C4-2B (cell line): Measurements from ENCODE around the gene TECPR2.

Experiments
- H3K27ac ChIP-seq: fragments of 450-650 bp; 2 replicates; pipeline ENCODE4 v1.5.1; 2017
- CTCF ChIP-seq: fragments of 450-650 bp; conservative IDR thresholded peaks from 2 replicates; pipeline ENCODE4 v1.5.1; 2017; ENCODE audit warnings: mild to moderate bottlenecking
- ZFX ChIP-seq: fragments of 450-650 bp; IDR thresholded peaks from 2 replicates; pipeline ENCODE4 v1.6.1; 2017

Gene TECPR2

GRCh38 chr14:102510616-102511520 lies 148.1 kb downstream of the TECPR2 start:
- peak overlapping the region; percentile 63; the same call in 1 of the 2 replicates for H3K27ac ChIP-seq
- TF ChIP-seq ZFX (no peak), CTCF (no peak)

GRCh38 chr14:102511538-102511937 lies 148.8 kb downstream of the TECPR2 start:
- H3K27ac ChIP-seq: peak overlapping the region; percentile 2; the same call in 1 of the 2 replicates

GRCh38 chr14:102512793-102513300 lies 150.1 kb downstream of the TECPR2 start:
- H3K27ac ChIP-seq: no peak overlapping the region
- TF ChIP-seq ZFX: no peak
- no peak for TF ChIP-seq CTCF

More at GRCh38 chr14:102511538-102511937, 148.8 kb downstream of the TECPR2 start:
- TF ChIP-seq ZFX (no peak), CTCF (no peak)

- H3K27ac ChIP-seq: no peak overlapping the region
- TF ChIP-seq ZFX (no peak), CTCF (no peak)
Observed at GRCh38 chr14:102513899-102514772, 151.4 kb downstream of the TECPR2 start.

GRCh38 chr14:102514987-102515733 lies 152.4 kb downstream of the TECPR2 start:
- no peak for TF ChIP-seq ZFX
- TF ChIP-seq CTCF: no peak
- H3K27ac ChIP-seq: no peak overlapping the region

- peak overlapping the region; percentile 47 for H3K27ac ChIP-seq
- TF ChIP-seq CTCF (peak; percentile 99), ZFX (no peak)
Observed at GRCh38 chr14:102516531-102517391, 154.0 kb downstream of the TECPR2 start.
